SK-N-SH (cell line): ENCODE results near the gene SEC14L6.

Experiments
- CTCF ChIP-seq: fragments of 200-600 bp; sonication (generic); IDR thresholded peaks from 2 replicates; pipeline ENCODE4 v1.6.1; 2017; ENCODE audit warnings: antibody characterized with exemption, mild to moderate bottlenecking, moderate library complexity
- JUND ChIP-seq: IDR thresholded peaks from 2 replicates; pipeline ENCODE4 v1.4.0; 2012
- TEAD4 ChIP-seq: IDR thresholded peaks from 2 replicates; pipeline ENCODE4 v1.4.0; 2012; ENCODE audit warnings: mild to moderate bottlenecking, borderline replicate concordance; ENCODE audit not compliant: insufficient read depth
- USF2 ChIP-seq: fragments of 150-350 bp; IDR thresholded peaks from 2 replicates; pipeline ENCODE4 v1.6.1; 2017; ENCODE audit warnings: antibody characterized with exemption, low read length, low read depth, borderline replicate concordance

DNA sequence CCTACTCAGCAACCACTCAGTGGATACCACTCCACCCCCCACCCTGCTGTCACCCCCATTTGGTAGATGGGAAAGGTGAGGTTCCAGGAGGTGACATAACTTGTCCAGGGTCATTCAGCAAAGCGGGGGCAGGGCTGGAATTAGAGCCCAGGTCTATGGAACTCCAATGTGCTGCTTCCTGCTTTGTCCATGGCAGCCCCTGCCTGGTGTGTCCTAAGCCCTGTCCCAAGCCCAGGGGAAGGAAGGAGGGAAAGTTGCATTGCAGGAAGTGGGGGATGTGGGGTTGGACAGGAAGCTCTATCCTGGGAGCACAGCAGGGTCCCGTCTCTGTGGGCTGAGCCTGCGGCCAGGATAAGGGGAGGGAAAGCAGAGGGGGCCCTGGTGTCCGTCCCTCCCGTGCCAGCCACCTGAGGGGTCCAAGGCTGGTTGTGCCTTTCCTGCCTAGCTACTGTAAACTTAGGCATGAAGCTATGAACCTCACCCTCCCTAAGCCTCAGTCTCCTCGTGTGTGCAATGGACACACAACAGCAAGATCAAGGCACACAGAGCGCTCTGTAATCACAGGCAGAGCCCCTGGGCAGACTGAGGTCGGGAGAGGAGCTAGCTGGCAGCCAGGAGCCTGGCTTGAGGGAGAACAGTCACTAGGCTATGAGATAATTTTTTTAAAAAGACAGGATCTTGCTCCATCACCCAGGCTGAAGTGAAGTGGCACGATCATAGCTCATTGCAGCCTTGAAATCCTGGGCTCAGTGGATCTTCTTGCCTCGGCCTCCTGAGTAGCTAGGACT lies 15.1 kb upstream of the SEC14L6 start:
- TF ChIP-seq TEAD4 (no peak), USF2 (no peak), JUND (no peak), CTCF (no peak)
